ENCODE results near the gene TMEM240.

The TMEM240 gene

DNA sequence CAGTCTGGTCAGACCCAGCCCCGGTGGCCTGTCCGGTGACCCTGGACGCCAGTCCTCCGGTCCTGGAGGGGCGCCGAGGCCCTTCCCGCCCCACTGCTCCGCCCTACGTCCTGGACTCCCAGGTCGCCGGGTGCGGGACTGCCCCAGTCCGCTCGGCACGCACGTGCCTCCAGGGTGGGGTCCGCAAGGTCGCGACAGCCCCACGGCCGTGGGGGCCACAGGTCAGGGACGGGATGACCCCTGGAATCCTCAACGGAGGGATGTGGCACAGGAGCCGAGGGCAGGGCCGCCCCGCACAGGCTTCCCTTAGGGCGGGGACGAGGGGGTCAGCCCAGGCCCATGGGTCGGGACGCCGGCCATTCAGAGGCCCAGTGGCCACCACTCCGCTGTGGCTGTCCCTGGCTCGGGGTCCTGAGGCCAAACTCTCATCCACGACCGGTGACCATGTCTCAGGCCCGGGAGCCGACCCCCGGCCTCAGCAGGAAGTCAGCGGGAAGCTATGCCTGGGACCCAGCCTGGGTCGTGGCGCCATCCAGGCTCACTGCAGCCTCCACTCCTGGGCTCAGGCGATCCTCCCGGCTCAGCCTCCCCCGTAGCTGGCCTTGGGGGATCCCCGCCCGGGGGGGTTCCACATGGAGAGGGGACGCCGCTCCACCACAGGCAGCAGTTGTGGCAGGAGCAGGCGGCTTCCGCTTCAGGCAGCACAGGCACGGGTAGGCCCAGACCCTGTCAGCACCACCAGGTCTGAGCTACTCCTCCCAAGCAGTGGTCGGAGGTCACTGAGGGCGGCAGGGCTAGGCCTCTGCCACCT lies 599 bp upstream of the TMEM240 start:
- no peaks in the 10 kb centered on the region for H3K9me3 ChIP-seq
- H3K27ac ChIP-seq = no peak overlapping the region
- H3K36me3 ChIP-seq = peaks cover 53% of the 10 kb centered on the region
- TF ChIP-seq, protein P1, sequence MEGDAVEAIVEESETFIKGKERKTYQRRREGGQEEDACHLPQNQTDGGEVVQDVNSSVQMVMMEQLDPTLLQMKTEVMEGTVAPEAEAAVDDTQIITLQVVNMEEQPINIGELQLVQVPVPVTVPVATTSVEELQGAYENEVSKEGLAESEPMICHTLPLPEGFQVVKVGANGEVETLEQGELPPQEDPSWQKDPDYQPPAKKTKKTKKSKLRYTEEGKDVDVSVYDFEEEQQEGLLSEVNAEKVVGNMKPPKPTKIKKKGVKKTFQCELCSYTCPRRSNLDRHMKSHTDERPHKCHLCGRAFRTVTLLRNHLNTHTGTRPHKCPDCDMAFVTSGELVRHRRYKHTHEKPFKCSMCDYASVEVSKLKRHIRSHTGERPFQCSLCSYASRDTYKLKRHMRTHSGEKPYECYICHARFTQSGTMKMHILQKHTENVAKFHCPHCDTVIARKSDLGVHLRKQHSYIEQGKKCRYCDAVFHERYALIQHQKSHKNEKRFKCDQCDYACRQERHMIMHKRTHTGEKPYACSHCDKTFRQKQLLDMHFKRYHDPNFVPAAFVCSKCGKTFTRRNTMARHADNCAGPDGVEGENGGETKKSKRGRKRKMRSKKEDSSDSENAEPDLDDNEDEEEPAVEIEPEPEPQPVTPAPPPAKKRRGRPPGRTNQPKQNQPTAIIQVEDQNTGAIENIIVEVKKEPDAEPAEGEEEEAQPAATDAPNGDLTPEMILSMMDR (IDR thresholded peaks at IDR 0.05) = no peak
- peaks cover 36% of the 10 kb centered on the region for H3K27me3 ChIP-seq
- H3K4me1 ChIP-seq (ENCODE audit: control insufficient read depth in 1 of 2, insufficient read depth in 1 of 2, low read depth in 1 of 2, low read length in 1 of 2) = peaks cover 0 to 6% of the 10 kb centered on the region in 2 experiments
- no peak overlapping the region for H3K4me3 ChIP-seq (ENCODE audit: low read depth in 1 of 2, low read length in 1 of 2)

DNA sequence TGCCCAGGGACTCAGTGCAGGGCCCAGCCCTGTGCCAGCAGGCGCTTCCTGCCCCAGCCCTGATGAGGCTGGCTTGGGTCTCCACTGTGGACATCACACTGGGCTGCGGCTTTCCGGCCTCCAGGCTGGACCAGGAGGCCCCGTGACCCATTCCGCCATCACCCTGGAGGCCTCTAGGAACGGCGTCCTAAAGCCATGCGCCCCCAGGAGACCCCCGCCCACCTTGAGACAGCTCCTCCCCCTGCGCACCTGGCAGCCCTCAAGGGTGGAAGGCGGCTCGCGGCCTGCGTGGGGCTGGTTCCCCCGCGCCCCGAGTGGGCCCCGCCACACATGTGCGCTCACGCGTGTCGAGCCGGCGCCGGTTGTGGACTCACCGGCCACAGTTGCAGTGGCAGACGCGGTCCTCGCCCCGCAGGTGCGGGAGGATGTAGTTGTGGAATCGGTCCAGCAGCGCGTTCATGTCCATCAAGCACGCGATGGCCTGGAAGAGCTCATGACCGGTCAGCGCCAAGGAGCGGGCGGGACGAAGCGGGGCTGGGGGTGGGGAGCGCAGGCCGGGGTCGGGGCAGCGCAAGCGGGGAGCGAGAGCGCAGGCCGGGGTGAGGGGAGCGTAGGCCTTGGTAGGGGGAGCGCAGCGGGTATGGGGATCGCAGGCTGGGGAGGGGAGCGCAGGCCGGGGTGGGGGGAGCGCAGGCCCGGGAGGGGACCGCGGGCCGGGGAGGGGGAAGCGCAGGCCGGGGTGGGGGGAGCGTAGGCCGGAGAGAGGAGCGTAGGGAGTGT lies 924 bp downstream of the TMEM240 start:
- Histone ChIP-seq H3K36me3 (peaks cover 51% of the 10 kb centered on the region), H3K4me1 (ENCODE audit: control insufficient read depth in 1 of 2, insufficient read depth in 1 of 2, low read depth in 1 of 2, low read length in 1 of 2) (peaks cover 0 to 6% of the 10 kb centered on the region in 2 experiments), H3K9me3 (no peaks in the 10 kb centered on the region), H3K27ac (no peak overlapping the region), H3K27me3 (peaks cover 36% of the 10 kb centered on the region), H3K4me3 (ENCODE audit: low read depth in 1 of 2, low read length in 1 of 2) (no peak overlapping the region)
- TF ChIP-seq, protein P1 (IDR thresholded peaks at IDR 0.05) = no peak

DNA sequence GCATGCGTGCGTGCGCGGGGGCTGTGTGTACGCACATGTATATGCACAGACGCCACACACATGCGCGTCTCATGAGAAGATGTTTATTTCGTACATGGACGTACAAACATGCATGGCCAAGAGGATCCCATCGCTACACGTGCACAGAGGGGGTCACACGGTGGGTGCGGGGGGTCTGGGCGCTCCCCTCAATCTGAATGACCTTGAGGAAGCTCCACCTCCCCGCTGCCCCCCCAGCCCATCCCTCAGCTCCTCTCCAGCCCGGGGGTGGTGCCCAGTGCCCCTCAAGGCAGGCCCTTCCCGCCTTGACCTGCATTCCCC lies 1.5 kb downstream of the TMEM240 start:
- no peaks in the 10 kb centered on the region for H3K9me3 ChIP-seq
- H3K27me3 ChIP-seq = peaks cover 36% of the 10 kb centered on the region
- TF ChIP-seq, protein P1 (IDR thresholded peaks at IDR 0.05) = no peak
- H3K4me1 ChIP-seq (ENCODE audit: control insufficient read depth in 1 of 2, insufficient read depth in 1 of 2, low read depth in 1 of 2, low read length in 1 of 2) = peaks cover 0 to 6% of the 10 kb centered on the region in 2 experiments
- H3K4me3 ChIP-seq (ENCODE audit: low read depth in 1 of 2, low read length in 1 of 2) = no peak overlapping the region
- H3K36me3 ChIP-seq = peaks cover 49% of the 10 kb centered on the region
- no peak overlapping the region for H3K27ac ChIP-seq

DNA sequence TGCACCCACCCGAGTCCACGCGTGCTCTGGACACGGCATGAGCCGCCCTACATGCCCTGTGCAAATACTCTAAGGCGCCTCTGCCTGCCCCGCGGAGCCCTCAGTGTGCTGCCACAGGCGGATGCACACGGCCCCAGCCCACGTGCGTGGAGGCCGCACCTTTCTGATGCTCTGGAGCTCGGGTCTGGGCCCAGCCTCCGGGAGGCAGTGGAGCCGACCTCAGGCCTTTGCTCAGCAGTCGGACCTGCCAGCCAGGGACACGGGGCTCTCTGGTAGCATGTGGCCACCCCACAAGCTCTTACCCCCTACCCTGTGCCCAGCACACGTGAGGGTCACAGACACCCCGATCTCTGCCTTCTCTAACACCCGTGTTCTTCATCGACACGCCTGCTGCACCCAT lies 2.1 kb downstream of the TMEM240 start:
- H3K9me3 ChIP-seq = no peaks in the 10 kb centered on the region
- H3K27ac ChIP-seq = no peak overlapping the region
- TF ChIP-seq, protein P1 (IDR thresholded peaks at IDR 0.05) = no peak
- H3K4me3 ChIP-seq (ENCODE audit: low read depth in 1 of 2, low read length in 1 of 2) = no peak overlapping the region
- peaks cover 42% of the 10 kb centered on the region for H3K36me3 ChIP-seq
- H3K4me1 ChIP-seq (ENCODE audit: control insufficient read depth in 1 of 2, insufficient read depth in 1 of 2, low read depth in 1 of 2, low read length in 1 of 2) = peaks cover 0 to 6% of the 10 kb centered on the region in 2 experiments
- peaks cover 36% of the 10 kb centered on the region for H3K27me3 ChIP-seq

DNA sequence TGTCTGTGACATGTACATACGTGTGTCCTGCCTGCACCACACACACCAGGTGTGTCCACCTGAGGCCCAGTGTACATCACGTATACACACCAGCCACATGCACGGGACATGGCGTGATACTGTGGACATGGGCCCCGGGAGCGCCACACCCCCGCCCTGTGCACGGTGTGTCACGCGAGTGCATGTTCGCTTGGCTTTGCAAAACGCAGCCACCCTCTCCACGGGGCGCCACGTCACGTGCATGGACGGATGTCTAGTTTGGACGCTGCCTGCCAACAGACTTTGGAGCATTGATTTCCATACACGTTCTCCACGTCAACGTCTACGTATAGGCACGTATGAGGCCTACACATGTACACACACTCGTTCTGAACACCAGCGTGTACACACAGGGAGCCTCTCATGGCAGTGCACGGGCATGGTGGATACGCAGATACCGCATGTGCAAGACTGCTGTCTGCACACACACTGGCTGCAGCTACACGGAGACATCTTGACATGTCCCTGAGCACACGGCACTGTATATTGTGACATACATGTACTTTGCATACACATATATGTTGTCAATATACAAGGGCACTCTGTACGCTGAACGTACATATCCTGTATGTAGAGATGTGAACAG lies 2.7 kb downstream of the TMEM240 start:
- TF ChIP-seq, protein P1 (IDR thresholded peaks at IDR 0.05) = no peak
- no peaks in the 10 kb centered on the region for H3K9me3 ChIP-seq
- peaks cover 37% of the 10 kb centered on the region for H3K36me3 ChIP-seq
- peaks cover 0 to 6% of the 10 kb centered on the region in 2 experiments for H3K4me1 ChIP-seq (ENCODE audit: control insufficient read depth in 1 of 2, insufficient read depth in 1 of 2, low read depth in 1 of 2, low read length in 1 of 2)
- H3K27me3 ChIP-seq = peaks cover 36% of the 10 kb centered on the region
- no peak overlapping the region for H3K27ac ChIP-seq
- no peak overlapping the region for H3K4me3 ChIP-seq (ENCODE audit: low read depth in 1 of 2, low read length in 1 of 2)
